NCI-H1930 (cell line): ENCODE data around the gene SNAPIN.
"Not testable (repeated sequence)": the region's sequence is repeated elsewhere in the genome, so short reads cannot be mapped to it uniquely, and the experiment has no call there.

Experiments
- DNase-seq, 2 experiments: peaks; one replicate each; lab custom pipeline; 2025; lab: John Stamatoyannopoulos, UW

SNAPIN gene

DNA sequence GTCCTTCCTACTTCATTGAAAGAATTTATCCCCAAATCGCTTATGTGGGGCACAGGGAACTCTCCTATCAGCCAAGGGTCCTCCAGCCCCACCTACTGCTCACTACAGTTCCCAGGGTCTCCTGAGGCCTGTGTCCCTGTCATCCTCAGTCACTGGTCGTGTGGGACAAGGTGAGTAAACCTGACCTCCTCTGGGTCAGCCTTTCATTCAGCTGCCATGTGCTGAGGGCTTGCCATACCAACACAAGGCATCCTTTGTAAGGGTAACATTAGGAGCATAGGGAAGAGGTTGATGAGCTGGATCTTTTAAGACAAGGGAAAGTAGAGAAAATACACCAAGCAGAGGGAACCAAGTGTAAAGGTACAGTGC, 11.2 kb upstream of the SNAPIN start:
- DNase-seq: no peak

DNA sequence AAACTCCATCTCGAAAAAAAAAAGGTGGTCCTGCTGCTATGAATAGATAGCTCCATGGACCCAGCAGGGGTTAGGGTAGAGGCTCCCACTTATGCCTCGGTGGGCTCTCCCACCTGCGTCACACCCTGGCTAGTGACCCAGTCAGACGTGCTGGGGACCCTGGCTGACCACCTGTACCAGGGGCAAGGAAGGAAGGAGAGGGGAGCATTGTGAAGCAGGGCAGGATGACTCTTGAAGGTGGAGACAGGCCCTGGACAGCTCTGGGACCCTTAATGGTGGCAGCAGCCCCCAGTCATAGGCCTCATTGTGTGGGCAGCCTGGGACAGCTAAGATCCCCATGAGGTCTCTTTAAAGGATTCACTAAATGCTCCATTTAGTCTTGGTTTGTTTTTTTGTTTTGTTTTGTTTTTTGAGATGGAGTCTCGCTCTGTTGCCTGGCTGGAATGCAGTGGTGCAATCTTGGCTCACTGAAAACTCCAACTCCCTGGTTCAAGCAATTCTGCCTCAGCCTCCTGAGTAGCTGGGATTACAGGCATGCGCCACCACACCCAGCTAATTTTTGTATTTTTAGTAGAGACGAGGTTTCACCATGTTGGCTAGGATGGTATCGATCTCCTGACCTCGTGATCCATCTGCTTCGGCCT, 10.4 kb upstream of the SNAPIN start:
- DNase-seq: no peak

DNA sequence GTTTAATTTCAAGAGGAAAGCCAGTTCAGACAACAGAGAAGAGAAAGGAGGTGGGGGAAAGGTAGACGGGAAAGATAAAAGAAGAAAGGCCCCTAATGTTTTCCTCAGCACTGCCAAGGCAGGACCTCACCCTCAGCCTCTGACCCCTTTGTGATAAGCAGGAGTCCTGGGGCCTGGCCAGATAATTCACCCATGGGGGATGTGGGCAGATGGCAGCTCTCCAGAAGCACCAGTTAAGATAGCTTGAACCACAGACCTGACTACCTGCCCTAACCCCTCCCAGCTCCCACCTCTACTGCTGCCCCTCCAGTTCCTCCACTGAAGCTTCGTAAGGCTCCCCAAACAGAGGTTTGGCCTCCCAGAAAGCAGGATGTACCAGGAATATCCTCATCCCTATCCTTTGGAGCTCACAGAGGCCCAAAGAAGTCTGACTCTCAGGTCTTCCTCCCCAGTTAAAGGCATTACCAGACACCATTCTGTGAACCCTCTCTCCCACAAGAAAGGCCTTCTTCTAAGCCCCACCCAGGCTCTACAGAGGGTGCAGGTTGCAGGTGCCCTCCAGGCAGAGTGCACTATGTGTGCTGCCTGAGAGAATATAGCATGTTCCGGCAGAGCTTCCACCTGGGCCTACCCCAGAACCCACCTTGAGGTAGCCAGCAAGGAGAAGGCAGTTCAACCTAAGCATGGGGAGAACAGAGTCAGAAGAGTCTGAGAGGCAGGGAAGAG, 9.2 kb upstream of the SNAPIN start:
- DNase-seq: no peak

DNA sequence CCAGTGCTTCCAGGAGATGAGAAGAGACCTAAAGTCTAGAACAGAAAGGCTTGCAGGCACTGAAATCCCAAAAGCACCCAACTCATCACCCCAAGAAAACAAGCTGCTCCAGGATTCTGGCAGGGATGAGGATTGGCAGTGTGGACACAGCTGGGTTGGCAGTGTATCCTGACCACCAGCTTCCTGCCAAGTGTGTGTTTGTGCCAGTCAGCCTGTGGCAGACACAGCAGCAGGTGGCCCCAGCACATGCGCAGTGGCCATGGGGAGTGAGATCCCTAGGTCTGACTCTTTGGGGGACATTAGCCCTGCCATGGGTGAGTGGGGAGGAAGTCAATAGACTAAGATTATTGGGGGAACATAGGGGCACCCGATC, 8.7 kb upstream of the SNAPIN start:
- DNase-seq: no peak

DNA sequence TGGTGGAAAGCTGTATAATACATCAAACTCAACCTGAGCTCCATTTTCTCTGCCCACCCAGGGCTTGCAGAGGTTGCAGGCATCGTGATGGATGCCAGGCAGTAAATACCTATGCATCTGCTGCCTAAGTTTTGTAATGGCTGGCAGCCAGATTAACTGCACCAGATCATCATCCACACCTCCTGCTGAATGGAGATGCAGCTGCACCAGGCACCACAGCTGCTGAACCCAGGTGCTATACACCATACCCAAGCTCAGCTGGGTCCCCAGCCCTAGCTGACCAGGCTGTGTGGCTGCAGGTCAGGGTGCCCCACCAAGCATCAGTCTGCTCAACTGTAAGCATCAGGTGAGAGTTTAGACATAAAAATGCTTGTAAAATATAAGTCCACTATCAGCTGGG, 6.7 kb upstream of the SNAPIN start:
- no peak for DNase-seq

DNA sequence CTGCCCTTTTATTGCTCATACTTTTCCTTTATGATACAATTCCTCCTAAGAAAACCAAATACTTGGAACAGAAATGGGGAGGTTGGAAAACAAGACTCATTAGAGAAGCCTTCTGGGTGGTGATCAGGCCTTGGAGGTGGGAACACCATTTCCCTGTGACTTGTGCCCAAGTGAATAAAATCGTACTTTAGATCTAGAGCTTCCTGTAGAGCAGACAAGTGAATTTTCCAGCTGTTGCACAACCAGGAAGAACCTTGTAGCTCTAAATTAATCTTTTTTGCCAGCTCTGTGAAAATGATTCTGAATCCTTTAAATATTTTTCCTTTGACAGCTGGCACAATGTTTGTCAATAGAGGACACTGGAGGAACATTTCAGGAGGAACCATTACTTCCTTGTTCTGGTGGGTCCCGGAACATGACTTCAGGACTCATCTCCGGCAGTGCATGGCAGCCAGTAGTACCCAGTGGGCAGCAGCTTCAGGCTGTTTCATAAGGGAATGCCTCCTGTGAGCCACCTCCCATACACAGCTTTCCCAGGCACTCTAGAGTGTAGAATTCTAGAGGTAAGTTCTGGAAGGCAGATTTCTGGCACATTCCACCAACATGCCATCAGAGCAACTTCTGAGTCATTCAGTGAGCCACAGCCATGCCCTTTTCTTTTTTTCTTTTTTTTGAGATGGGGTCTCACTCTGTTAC, 5.5 kb upstream of the SNAPIN start:
- no peak for DNase-seq

DNA sequence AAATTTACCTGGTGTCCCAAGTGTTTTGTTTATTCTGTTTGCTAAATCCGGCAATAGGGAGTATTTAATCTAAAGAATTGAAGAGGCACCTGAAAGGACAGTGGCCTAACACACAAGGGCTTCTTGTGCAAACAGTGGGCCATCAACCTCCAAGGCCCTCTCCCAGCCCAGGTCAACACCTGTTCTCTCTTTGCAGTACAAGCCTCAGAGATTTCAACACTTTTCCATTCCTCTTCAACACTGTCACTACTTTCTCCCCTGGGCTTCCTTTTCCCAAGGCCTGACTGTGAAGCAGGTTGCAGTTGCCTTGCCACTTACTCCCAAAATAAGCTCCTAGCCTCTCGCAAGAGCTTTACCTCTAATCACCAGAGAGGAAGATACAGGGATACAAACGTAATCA, 3.2 kb upstream of the SNAPIN start:
- DNase-seq: no peak

DNA sequence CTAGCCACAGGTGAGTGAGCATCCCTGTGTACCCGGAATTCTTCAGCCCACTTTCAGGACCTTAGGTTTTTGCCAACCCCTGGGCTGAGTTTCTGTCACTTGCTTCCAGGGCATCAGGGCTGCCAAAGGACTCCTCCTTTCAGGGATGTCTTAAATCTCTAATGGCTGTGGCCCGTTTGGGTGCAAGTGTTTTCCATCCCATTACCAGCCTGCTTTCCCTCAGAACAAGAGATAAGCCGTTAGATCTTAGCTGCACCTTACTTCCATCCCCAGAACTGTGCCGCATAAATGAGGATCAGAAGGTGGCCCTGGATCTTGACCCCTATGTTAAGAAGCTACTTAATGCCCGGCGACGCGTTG, 652 bp downstream of the SNAPIN start:
- no peak for DNase-seq

DNA sequence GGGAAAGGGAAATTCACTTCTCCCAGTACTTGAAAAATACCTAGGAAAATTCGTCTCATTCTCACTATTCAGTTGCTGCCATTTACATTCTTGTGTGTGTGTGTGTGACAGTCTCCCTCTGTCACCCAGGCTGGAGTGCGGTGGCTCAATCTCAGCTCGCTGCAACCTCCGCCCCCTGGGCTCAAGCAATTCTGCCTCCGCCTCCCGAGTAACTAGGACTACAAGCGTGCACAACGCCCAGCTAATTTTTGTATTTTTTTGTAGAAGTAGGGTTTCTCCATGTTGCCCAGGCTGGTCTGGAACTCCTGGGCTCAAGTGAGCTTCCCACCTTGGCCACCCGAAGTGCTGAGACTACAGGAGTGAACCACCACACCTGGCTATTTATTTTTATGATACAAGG, 1.2 kb downstream of the SNAPIN start:
- DNase-seq: no peak

DNA sequence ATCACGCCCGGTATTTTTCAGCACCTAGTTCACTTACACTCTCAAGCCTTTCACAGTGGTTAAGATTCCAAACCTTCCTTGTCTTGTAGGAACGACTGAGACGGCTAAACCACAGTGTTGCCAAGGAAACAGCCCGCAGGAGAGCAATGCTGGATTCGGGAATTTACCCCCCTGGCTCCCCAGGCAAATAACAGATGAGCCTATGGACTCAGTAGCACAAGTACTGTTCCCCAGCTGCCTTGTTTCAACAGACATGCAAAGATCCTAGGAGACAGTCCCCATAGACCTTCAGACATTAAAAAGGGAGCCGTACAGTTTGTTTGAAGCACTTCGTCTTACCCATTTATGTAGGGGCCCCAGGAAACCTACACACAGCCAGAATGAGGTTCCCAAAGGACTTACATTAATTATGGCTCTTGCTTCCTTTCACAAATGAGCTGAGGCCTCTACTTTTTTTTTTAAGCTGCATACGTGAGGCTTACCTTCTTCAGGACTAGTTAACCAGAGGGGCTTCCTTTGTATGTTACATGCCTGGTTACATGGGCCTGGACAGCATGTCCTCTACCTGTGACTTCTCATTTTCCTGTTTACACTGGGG, 2.7 kb downstream of the SNAPIN start:
- no peak for DNase-seq

DNA sequence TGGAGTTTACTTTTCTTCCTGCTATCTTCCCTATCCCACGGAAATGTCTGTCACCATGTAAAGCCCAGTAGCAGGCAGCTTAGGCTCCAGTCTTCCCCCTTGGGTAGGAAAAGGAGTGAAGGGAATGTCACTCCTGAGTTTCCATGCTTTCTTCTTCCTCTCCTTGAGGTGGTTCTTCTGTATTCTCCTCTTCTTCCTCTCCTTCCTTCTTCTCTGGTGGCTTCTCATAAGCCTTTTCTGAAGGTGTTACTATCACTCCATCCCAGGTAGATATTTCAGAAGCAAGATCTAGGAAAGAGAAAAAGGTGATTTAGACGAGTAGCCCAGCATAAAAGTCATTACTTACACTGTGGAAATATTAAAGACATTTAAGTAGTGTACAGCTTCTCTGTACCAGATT, 3.8 kb downstream of the SNAPIN start:
- no peak for DNase-seq

DNA sequence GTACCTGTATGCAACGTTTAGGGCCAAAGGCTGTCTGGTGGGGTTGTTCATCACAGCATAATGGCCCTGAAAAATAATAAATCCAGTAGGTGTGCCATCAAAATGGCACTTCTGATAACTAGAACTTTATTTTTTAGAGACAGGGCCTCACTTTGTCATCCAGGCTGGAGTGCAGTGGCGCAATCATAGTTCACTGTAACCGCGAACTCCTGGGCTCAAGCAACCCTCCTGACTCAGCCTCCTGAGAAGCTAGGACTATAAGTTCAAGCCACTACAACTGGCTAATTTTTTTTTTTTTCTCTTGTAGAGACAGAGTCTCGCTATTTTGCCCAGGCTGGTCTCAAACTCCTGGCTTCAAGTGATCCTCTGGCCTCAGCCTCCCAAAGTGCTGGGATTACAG, 4.7 kb downstream of the SNAPIN start:
- DNase-seq: no peak

DNA sequence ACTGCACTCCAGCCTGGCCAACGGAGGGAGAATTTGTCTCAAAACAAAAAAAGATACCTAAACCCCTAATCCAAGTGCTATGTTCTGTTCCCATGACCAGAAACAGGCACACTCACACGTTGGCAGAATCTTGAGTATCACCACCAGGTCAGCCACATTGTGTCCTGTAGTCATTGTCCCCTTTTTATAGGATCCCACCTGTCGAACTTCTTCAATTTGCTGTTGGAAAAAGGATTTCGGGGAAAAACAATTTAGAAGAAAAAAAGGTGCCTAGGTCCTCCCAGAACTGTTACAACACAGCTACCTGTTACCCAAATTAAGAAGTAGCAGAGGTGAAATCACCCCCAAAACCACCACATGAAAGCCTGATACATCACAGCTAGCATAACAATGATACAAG, 8.9 kb downstream of the SNAPIN start:
- DNase-seq: no peak

DNA sequence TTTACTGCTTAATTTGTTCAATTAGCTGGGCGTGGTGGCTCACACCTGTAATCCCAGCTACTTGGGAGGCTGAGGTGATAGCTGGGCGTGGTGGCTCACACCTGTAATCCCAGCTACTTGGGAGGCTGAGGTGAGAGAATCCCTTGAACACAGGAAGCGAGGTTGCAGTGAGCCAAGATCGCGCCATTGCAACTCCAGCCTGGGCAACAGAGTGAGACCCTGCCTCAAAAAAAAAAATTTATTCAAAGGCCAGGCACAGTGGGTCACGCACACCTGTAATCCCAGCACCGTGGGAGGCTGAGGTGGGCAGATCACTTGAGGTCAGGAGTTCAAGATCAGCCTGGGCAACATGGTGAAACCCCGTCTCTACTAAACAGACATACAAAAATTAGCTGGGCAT, 10.2 kb downstream of the SNAPIN start:
- DNase-seq: not testable (repeated sequence)

DNA sequence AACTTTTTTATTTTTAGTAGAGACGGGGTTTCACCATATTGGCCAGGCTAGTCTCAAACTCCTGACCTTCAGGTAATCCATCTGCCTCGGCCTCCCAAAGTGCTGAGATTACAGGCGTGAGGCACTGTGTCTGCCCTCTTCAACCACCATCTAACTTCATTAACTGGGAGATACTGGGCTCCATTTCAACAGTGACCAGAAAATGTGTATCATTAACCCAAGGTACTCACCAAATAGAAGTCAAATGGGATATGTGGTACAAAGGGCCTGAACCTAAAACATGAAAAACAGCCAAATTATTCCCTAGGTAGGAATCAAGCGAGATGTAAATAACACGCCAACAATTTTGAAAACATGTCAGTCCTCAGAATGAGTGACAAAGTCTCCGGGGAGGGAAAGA, 11.1 kb downstream of the SNAPIN start:
- DNase-seq: no peak

DNA sequence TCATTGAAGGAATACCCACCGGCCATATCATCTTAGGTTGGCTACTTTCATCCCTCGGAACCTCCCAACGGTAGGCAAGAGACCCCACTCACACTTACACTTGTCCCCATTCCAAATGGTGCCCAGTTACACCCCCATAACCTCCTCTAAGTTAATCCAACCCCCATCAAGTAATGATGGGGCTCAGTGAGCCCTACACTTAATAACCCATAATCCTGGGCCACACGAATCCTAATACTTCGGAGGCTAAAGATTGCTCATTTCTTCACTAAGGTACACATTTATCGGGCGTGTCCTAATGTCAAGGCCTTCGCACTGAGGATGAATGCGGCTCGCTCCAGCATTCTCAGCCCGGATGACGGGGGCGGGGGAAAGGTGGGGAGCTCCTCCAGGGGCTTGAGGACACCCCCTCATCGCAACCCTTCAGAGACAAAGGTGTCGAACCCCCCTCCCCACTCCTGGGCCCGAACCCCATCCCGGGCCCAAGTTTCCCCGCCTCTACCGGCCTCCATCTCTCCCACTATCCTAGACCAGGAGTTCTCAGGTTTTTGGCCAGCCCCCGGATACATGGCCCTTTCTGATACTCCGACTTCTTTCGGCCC, 11.9 kb downstream of the SNAPIN start:
- no peak for DNase-seq

DNA sequence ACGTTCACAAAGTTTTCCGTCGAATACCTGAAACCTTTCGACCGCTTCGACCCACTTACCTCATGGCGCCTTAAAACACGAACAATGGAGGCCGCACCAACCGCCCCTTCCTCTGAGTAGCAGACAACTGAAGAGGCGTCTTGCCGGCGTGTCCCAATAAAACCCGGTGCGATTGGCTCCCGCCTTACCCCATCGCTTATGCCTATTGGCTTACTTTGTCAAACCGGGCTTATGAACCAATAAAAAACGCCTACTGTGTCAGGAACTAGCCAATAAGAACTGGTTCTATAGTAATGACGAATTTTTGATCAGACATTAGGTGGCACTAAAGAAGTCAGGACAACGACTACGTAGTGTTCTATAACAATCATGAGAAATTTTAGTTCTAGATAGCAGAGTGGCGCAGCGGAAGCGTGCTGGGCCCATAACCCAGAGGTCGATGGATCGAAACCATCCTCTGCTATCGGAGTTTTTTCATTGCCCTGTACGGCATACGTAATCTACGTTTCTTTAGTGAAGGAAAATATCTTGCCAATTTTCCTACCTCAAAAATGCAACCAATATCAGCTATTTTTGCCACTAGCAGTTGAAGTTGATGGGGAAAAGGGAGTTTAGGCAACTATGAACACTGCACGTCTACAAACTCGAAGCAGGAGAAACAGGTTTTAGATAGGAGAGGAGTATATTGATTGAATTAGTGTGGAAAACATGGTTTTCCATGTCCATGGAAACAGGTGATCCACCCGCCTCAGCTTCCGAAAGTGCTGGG, 12.5 kb downstream of the SNAPIN start, which contains the start of gene ILF2:
Gene ILF2 (minus strand): TSS at position 135 of the 769 bp plus-strand sequence. CDS start 71 bp downstream, at position 64.
- peak; percentile 96 to 98 for DNase-seq

DNA sequence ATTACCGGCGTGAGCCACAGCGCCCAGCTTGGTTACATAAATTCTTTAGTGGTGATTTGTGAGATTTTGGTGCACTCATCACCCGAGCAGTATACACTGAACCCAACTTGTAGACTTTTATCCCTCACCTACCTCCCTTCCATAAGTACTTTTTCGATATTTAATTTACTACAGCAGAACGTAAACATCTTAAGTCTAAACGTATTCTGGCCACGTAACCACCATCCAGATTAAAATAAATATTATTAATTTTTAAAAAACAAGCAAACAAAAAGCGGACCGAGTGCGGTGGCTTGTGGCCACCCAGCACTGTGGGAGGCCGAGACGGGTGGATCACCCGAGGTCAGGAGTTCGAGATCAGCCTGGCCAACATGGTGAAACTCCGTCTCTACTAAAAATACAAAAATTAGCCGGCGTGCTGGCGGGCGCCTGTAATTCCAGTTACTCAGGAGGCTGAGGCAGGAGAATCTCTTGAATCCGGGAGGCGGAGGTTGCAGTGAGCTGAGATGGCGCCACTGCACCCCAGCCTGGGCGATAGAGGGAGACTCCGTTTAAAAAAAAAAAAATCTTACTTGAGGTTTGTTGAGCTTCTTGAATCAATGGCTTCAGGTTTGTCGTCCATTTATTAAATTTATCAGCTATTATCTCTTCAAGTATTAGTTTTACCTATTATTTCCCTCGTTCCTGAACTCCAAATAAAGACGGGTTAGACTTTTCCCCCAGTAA, 13.3 kb downstream of the SNAPIN start:
- DNase-seq: not testable (repeated sequence)

DNA sequence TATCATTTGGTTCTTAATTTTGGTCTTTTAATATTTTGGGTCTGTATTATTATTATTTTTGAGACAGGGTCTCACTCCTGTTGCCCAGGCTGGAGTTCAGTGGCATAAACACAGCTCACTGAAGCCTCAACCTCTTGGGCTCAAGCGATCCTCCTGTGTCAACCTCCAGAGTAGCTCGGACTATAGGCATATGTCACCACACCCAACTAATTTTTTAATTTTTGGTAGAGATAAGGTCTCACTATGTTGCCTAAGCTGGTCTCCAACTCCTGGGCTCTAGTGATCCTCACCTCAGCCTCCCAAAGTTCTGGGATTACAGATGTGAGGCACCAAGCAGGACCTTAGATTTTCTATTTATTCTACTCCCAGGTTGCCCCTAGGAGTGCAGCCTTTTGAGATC, 15.0 kb downstream of the SNAPIN start:
- DNase-seq: no peak

DNA sequence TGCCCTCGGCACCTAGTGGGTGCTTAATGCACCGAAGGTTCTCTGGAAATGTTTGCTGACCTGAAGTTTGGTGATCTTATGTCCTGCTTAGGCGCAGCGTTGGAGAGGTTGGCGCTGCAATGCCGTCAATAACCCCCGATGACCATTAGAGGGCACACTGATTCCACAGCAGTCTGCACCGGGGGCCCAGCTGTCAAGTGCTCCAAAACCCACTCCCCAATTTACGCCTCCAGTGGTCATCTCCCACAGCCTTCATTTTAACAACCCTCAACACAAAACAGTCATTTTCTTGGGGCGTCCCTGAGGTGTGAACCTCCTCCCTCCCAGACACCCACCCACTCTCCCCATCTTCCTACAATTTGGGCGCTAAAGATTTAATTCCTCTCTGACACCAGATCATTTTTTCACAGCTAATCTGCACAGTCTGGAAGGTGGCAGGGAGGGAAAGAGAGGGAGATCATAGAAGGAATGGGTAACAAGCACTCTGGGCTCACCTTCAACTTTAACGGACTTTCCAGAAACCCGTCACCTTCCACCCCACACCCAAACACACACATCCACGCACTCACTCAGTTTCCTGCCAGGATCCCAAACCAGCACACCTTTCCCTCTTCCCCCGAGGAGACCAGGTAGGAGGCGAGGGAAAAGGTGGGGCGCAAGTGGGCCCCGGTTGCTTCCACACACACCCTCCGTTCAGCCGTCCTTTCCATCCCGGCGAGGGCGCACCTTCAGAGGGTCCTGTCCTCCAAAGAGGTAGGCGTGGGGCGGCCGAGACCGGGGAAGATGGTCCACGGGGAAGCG, 19.4 kb downstream of the SNAPIN start:
- DNase-seq: peak in 1 of 2 experiments; percentile 53
